DOHH2 (cell line): Measurements from ENCODE around the gene KDM4D.

Experiments
- H3F3A ChIP-seq: fragments of 200-600 bp; sonication (generic), shearing (Covaris generic); 2 replicates; pipeline ENCODE4 v1.6.0; 2016; ENCODE audit warnings: antibody characterized with exemption, mild to moderate bottlenecking; ENCODE audit not compliant: control insufficient read depth, insufficient read depth
- H3K27ac ChIP-seq: fragments of 200-600 bp; sonication (generic); 2 replicates; pipeline ENCODE4 v1.5.1; 2014; ENCODE audit warnings: low read depth, mild to moderate bottlenecking, low read length, moderate library complexity
- H3K27me3 ChIP-seq: fragments of 200-600 bp; sonication (generic); 2 replicates; pipeline ENCODE4 v1.6.1; 2014; ENCODE audit warnings: mild to moderate bottlenecking, low read length, mixed read lengths; ENCODE audit not compliant: control insufficient read depth
- H3K36me3 ChIP-seq: fragments of 200-600 bp; sonication (generic); 2 replicates; pipeline ENCODE4 v1.6.1; 2014; ENCODE audit warnings: mild to moderate bottlenecking, low read length, moderate library complexity, mixed read lengths; ENCODE audit not compliant: control insufficient read depth
- H3K4me1 ChIP-seq: fragments of 200-600 bp; sonication (generic); 2 replicates; pipeline ENCODE4 v1.6.1; 2014; ENCODE audit warnings: mild to moderate bottlenecking, low read length, mixed read lengths; ENCODE audit not compliant: control insufficient read depth
- H3K4me2 ChIP-seq: fragments of 200-600 bp; sonication (generic); 2 replicates; pipeline ENCODE4 v1.6.0; 2014; ENCODE audit warnings: mild to moderate bottlenecking, low read length, moderate library complexity
- H3K4me3 ChIP-seq: fragments of 200-600 bp; sonication (generic); 2 replicates; pipeline ENCODE4 v1.5.1; 2014; ENCODE audit warnings: mild to moderate bottlenecking, low read length, mixed read lengths
- H3K79me2 ChIP-seq: fragments of 200-600 bp; sonication (generic); 2 replicates; pipeline ENCODE4 v1.6.1; 2014; ENCODE audit warnings: mild to moderate bottlenecking, low read length, mixed read lengths; ENCODE audit not compliant: control insufficient read depth
- H3K9me2 ChIP-seq: fragments of 200-600 bp; sonication (generic); replicated peaks from 2 replicates; pipeline ENCODE4 v1.6.1; 2014; ENCODE audit warnings: mild to moderate bottlenecking, low read length, mixed read lengths; ENCODE audit not compliant: control insufficient read depth
- H3K9me3 ChIP-seq: fragments of 200-600 bp; sonication (generic); 2 replicates; pipeline ENCODE4 v1.6.1; 2014; ENCODE audit warnings: antibody characterized with exemption, low read length, mixed read lengths; ENCODE audit not compliant: control insufficient read depth, insufficient read depth
- H4K20me1 ChIP-seq: fragments of 200-600 bp; sonication (generic); 2 replicates; pipeline ENCODE4 v1.6.0; 2014; ENCODE audit warnings: low read depth, mild to moderate bottlenecking, antibody characterized with exemption, low read length, moderate library complexity; ENCODE audit not compliant: control insufficient read depth, insufficient read depth
- EZH2phosphoT487 ChIP-seq: fragments of 200-600 bp; sonication (generic); IDR thresholded peaks from 2 replicates; pipeline ENCODE4 v1.6.1; 2017; ENCODE audit warnings: borderline replicate concordance, mild to moderate bottlenecking, antibody characterized with exemption, low read length, moderate library complexity, mixed read lengths
- TF ChIP-seq, protein P1 (sequence below): fragments of 200-600 bp; sonication (generic); IDR thresholded peaks from one replicate; pipeline ENCODE4 v1.5.1; 2014; ENCODE audit warnings: antibody characterized with exemption, mild to moderate bottlenecking, low read depth, low read length; ENCODE audit not compliant: poor library complexity, severe bottlenecking

The KDM4D gene

DNA sequence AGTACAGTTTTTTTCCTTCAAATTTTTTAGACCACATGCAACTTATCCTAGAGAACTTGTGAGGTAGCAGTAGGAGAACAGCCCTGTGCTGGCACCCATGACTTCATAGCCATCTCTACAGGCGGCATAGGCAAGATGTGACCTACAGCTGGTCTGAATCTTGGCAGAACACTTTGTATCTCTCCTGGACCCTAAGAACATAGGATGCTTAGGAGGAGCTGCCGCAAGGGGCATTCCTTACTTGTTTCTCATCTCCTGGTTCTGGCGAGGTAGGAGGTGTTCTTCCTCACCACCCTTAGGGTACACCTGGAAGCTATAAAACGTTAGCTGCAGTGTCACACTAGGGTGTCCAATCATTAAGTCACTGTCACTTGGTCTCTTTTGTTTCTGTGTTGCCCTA is 16.5 kb upstream of the KDM4D start:
- no peaks in the 10 kb centered on the region for H3K4me1 ChIP-seq
- TF ChIP-seq, protein P1, sequence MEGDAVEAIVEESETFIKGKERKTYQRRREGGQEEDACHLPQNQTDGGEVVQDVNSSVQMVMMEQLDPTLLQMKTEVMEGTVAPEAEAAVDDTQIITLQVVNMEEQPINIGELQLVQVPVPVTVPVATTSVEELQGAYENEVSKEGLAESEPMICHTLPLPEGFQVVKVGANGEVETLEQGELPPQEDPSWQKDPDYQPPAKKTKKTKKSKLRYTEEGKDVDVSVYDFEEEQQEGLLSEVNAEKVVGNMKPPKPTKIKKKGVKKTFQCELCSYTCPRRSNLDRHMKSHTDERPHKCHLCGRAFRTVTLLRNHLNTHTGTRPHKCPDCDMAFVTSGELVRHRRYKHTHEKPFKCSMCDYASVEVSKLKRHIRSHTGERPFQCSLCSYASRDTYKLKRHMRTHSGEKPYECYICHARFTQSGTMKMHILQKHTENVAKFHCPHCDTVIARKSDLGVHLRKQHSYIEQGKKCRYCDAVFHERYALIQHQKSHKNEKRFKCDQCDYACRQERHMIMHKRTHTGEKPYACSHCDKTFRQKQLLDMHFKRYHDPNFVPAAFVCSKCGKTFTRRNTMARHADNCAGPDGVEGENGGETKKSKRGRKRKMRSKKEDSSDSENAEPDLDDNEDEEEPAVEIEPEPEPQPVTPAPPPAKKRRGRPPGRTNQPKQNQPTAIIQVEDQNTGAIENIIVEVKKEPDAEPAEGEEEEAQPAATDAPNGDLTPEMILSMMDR: no peak
- no peak for TF ChIP-seq EZH2phosphoT487
- no peaks in the 10 kb centered on the region for H3K9me2 ChIP-seq
- H3K4me3 ChIP-seq: no peak overlapping the region
- no peaks in the 10 kb centered on the region for H3K79me2 ChIP-seq
- peaks cover 4% of the 10 kb centered on the region; the same call in 1 of the 2 replicates for H3F3A ChIP-seq
- no peaks in the 10 kb centered on the region for H3K9me3 ChIP-seq
- peaks cover 20% of the 10 kb centered on the region for H3K36me3 ChIP-seq
- H3K27me3 ChIP-seq: no peaks in the 10 kb centered on the region
- no peak overlapping the region for H3K4me2 ChIP-seq
- H4K20me1 ChIP-seq: no peaks in the 10 kb centered on the region
- no peak overlapping the region for H3K27ac ChIP-seq

DNA sequence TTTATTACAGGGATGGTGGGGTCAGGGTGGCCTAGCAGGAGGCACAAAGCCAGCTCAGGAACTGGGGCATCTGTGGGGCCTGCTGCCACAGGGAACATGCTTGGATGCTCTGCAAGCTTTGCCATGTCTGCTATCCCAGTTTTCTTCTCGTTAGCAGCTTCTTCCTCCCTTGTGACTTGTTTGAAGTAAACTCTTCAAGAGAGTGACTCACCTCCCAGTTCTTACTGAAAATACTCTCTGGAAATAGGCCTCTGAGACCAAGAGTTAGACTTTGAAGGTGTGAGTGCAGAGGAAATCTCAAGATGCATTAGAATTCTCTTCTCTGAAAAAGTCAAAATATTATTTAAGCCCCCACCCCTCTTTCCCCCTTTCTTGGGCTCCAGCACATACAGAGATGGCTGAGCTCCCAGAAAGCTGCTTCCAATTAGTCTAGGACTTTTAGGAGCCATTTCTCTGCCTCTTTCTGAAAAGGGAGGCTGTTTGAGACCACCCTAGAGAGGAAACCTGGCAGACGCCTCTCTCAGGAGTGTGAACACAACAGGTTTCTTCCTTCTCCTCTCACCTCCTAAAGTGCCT is 15.3 kb upstream of the KDM4D start:
- Histone ChIP-seq H3K27ac (no peak overlapping the region), H3K27me3 (no peaks in the 10 kb centered on the region), H3K4me3 (no peak overlapping the region), H3K9me3 (no peaks in the 10 kb centered on the region), H4K20me1 (no peaks in the 10 kb centered on the region), H3F3A (peaks cover 4% of the 10 kb centered on the region; the same call in 1 of the 2 replicates), H3K79me2 (no peaks in the 10 kb centered on the region), H3K36me3 (peaks cover 32% of the 10 kb centered on the region), H3K4me2 (no peak overlapping the region), H3K4me1 (no peaks in the 10 kb centered on the region), H3K9me2 (no peaks in the 10 kb centered on the region)
- no peak for TF ChIP-seq EZH2phosphoT487

DNA sequence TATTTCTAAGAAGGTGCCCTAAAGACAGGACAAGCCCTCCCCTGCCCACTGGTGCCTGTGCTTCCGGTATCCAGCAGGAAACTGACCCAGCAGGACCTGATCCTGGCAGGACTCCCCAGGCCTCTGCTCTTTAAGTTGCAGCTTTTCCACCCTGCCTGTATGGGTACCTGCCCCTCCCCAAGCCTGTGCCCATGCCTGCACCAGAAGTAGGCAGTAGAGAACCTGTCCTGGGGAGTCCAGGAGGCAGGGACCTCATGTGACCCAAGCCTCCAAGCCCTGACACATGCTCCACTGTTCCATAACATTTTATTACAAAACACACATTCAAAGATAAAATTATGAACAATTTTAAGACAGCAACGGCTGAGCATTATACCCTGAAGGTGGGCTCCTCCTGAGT is 14.3 kb upstream of the KDM4D start:
- no peak overlapping the region for H3K4me3 ChIP-seq
- H3K9me2 ChIP-seq: no peaks in the 10 kb centered on the region
- H3K27ac ChIP-seq: no peak overlapping the region
- H3F3A ChIP-seq: peaks cover 4% of the 10 kb centered on the region; the same call in 1 of the 2 replicates
- no peaks in the 10 kb centered on the region for H4K20me1 ChIP-seq
- TF ChIP-seq, protein P1: no peak
- TF ChIP-seq EZH2phosphoT487: no peak
- H3K4me1 ChIP-seq: no peaks in the 10 kb centered on the region
- H3K79me2 ChIP-seq: no peaks in the 10 kb centered on the region
- no peak overlapping the region for H3K4me2 ChIP-seq
- no peaks in the 10 kb centered on the region for H3K27me3 ChIP-seq
- no peaks in the 10 kb centered on the region for H3K9me3 ChIP-seq
- H3K36me3 ChIP-seq: peaks cover 41% of the 10 kb centered on the region

DNA sequence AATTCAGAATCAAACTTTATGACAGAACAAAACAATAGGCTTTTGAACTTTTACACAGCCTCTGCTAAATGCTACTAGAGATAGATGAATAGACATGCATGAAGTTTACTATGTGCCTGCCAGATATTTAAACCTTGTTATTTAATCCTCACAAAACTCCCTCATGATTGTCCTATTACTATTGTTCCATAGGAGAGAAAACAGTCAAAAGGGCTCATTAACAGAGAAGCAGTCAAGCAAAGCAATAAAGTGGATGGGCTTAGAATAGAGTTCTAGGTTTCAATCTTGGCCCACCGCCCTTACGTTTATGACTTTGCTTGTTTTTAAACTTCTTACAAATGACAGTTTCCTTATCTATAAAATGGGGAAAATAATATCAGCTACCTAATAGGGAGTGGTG is 13.0 kb upstream of the KDM4D start:
- no peaks in the 10 kb centered on the region for H4K20me1 ChIP-seq
- no peak overlapping the region for H3K4me3 ChIP-seq
- H3F3A ChIP-seq: peaks cover 4% of the 10 kb centered on the region; the same call in 1 of the 2 replicates
- H3K79me2 ChIP-seq: no peaks in the 10 kb centered on the region
- H3K27ac ChIP-seq: no peak overlapping the region
- peaks cover 54% of the 10 kb centered on the region for H3K36me3 ChIP-seq
- no peaks in the 10 kb centered on the region for H3K4me1 ChIP-seq
- no peak for TF ChIP-seq EZH2phosphoT487
- TF ChIP-seq, protein P1: no peak
- no peaks in the 10 kb centered on the region for H3K27me3 ChIP-seq
- H3K4me2 ChIP-seq: no peak overlapping the region
- H3K9me3 ChIP-seq: no peaks in the 10 kb centered on the region
- no peaks in the 10 kb centered on the region for H3K9me2 ChIP-seq
